ENCODE results near the gene VCL. TPM values are rescaled to one million over a fixed set of nuclear protein-coding genes. Genes with fewer than 3 reads are reported as not detected.

Gene VCL
- total and polyA plus RNA-seq, 9 of the 15 experiments (the other 6 are each of a cell fraction or from before 2014, with no cell fraction given): 29.8 to 186 (median 76.4) TPM

DNA sequence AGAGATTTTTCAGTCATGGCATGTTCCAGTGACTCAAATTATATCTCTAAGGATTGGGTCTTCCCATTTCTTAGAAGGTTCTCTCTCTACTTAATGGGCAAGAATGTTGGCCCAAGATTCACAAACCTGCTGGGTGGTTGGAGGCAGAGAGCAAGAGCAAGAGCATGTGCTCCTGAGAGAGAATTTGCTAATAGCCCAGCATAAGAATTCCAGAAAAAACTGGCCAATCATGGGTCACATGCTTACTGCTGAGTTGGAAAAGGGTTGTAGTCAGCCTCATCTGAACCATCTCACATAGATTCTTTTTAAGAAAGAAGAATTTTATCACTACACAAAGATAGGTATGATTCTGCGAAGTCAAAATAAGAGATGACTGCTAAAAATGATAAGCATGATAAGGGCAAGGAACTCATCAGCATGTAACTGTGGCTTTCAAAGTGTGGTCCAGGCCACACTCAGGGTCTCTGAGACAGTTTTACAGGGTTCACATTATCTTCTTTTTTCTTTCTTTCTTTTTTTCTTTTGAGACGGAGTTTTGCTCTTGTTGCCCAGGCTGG, 8.2 kb upstream of the VCL start (continued):
- TF ChIP-seq SAFB (IDR thresholded peaks at IDR 0.05; ENCODE audit: borderline replicate concordance, low read depth, low read length) (no peak), ARID3A (IDR thresholded peaks at IDR 0.05; ENCODE audit: borderline replicate concordance, low read depth, low read length) (peak; percentile 59; the same call in 1 of the 2 replicates), MTA3 (IDR thresholded peaks at IDR 0.05; ENCODE audit: borderline replicate concordance) (no peak), SP1 (CRISPR knock-in tag; IDR thresholded peaks at IDR 0.05) (no peak), LCOR (CRISPR knock-in tag; IDR thresholded peaks at IDR 0.05) (no peak), CTCF (IDR thresholded peaks at IDR 0.05 in 2 of 3, conservative IDR thresholded peaks at IDR 0.05 in 1 of 3; ENCODE audit: insufficient read depth in 2 of 3, low read depth in 1 of 3, low read length in 3 of 3) (no peak), ZNF143 (CRISPR knock-in tag; IDR thresholded peaks at IDR 0.05) (no peak), KLF13 (tag; IDR thresholded peaks at IDR 0.05; ENCODE audit: borderline replicate concordance, low read depth) (no peak), HDAC1 (IDR thresholded peaks at IDR 0.05) (no peak), ELF4 (CRISPR knock-in tag; IDR thresholded peaks at IDR 0.05) (no peak), CBFA2T3 (IDR thresholded peaks at IDR 0.05) (peak; percentile 60), DPF2 (IDR thresholded peaks at IDR 0.05) (peak; percentile 66), GATAD2A (IDR thresholded peaks at IDR 0.05) (no peak), NEUROD1 (IDR thresholded peaks at IDR 0.05; ENCODE audit: borderline replicate concordance, low read depth, low read length, partially characterized antibody) (no peak), MCM7 (IDR thresholded peaks at IDR 0.05) (no peak), SP2 (IDR thresholded peaks at IDR 0.05; ENCODE audit: extremely low read depth, low read depth, low read length, poor library complexity, severe bottlenecking) (no peak), SIX5 (IDR thresholded peaks at IDR 0.05; ENCODE audit: borderline replicate concordance in 1 of 2, insufficient read depth in 1 of 2, low read depth in 1 of 2, low read length in 2 of 2) (no peak), EGR1 (conservative IDR thresholded peaks at IDR 0.05) (no peak), ARNT (IDR thresholded peaks at IDR 0.05) (peak in 1 of 2 experiments; percentile 14; a peak in 1 of 4 replicates), TEAD1 (CRISPR knock-in tag; IDR thresholded peaks at IDR 0.05) (0 out of 4 replicates have a peak, but pooled peaks of 1 of the 2 experiments have one; percentile 5)

Data from K562 (cell line).